GM12878 (cell line): ENCODE results near the gene PPM1N. TPM values are rescaled to one million over a fixed set of nuclear protein-coding genes. Genes with fewer than 3 reads are reported as not detected.
A peak's percentile ranks its signal among the peaks of the same experiment; 100 is the strongest.

Source experiments
- ATAC-seq: fragments of 200-7000 bp; cut with Tn5 transposase; 3 replicates; pipeline ENCODE4 v1.9.1; 2020; ENCODE audit warnings: mild to moderate bottlenecking, moderate library complexity
- BruUV-seq: library from RNA; stranded (reverse); fragments of 400-500 nt; replicated peaks from 2 replicates; lab custom pipeline; 2021; lab: Mats Ljungman, UMichigan
- CTCF ChIA-PET: fragments of 300-600 bp; sonication (Branson Sonifier 250); formaldehyde crosslinking; extraction: SDS; loops from one replicate; lab custom pipeline; 2021; ENCODE audit warnings: inconsistent platforms; lab: Yijun Ruan, JAX
- POLR2A ChIA-PET: fragments of 350-600 bp; formaldehyde crosslinking; extraction: SDS; loops from one replicate; lab custom pipeline; 2021; ENCODE audit warnings: inconsistent platforms; lab: Charles Lee
- RAD21 ChIA-PET: fragments of 300-600 bp; sonication (Branson Sonifier 250); formaldehyde crosslinking; loops from one replicate; lab custom pipeline; 2023; ENCODE audit warnings: antibody characterized with exemption; ENCODE audit not compliant: unreplicated experiment; lab: Charles Lee
- SMC1A ChIA-PET: fragments of 300-600 bp; sonication (Branson Sonifier 250); formaldehyde crosslinking; loops from one replicate; lab custom pipeline; 2023; ENCODE audit not compliant: unreplicated experiment, uncharacterized antibody; lab: Charles Lee
- DNase-seq: peaks from one replicate; pipeline ENCODE4 v3.0.0-alpha.2; 2011; ENCODE audit warnings: low read depth, low spot score
- FAIRE-seq: peaks from 3 replicates; lab custom pipeline; 2011; peaks lifted over from hg19 to GRCh38; lab: Jason Lieb, UNC
- H2AFZ ChIP-seq: 2 replicates; pipeline ENCODE4 v1.6.0; 2011; ENCODE audit warnings: low read depth, low read length, control low read depth; ENCODE audit not compliant: control insufficient read depth
- H3K27ac ChIP-seq: 2 replicates; pipeline ENCODE4 v1.5.1; 2011; ENCODE audit warnings: control low read depth; ENCODE audit not compliant: control insufficient read depth, insufficient read depth
- H3K27me3 ChIP-seq, 2 experiments: replicated peaks in 1 of 2; 2 replicates each; pipeline versions ENCODE4 v1.6.0 to v1.6.1; 2011; ENCODE audit warnings: low read length in 1 of 2; ENCODE audit not compliant: control insufficient read depth in 2 of 2, insufficient read depth in 2 of 2
- H3K36me3 ChIP-seq, 2 experiments: 2 replicates each; pipeline ENCODE4 v1.5.1; 2011; ENCODE audit warnings: low read length in 1 of 2; ENCODE audit not compliant: control insufficient read depth in 2 of 2, insufficient read depth in 2 of 2
- H3K4me1 ChIP-seq: 2 replicates; pipeline ENCODE4 v1.6.1; 2011; ENCODE audit warnings: mild to moderate bottlenecking, low read length, moderate library complexity, mixed read lengths; ENCODE audit not compliant: control insufficient read depth, insufficient read depth
- H3K4me2 ChIP-seq: 2 replicates; pipeline ENCODE4 v1.6.0; 2011; ENCODE audit warnings: control low read depth; ENCODE audit not compliant: control insufficient read depth, insufficient read depth
- H3K4me3 ChIP-seq: fragments of 200-600 bp; sonication (generic); 2 replicates; pipeline ENCODE4 v1.5.1; 2016
- H3K79me2 ChIP-seq: 2 replicates; pipeline ENCODE4 v1.6.0; 2011; ENCODE audit warnings: low read length; ENCODE audit not compliant: control insufficient read depth, insufficient read depth
- H3K9ac ChIP-seq: 2 replicates; pipeline ENCODE4 v1.8.0; 2011; ENCODE audit warnings: low read length, control low read depth, mixed read lengths; ENCODE audit not compliant: control insufficient read depth, insufficient read depth
- H3K9me3 ChIP-seq: replicated peaks from 3 replicates; pipeline ENCODE4 v1.5.1; 2011; ENCODE audit warnings: mild to moderate bottlenecking, low read length; ENCODE audit not compliant: control insufficient read depth, insufficient read depth
- H4K20me1 ChIP-seq: 2 replicates; pipeline ENCODE4 v1.6.0; 2011; ENCODE audit not compliant: control insufficient read depth, insufficient read depth
- CBX3 ChIP-seq: fragments of 200-600 bp; sonication (generic); IDR thresholded peaks from 2 replicates; pipeline ENCODE4 v1.6.1; 2016; ENCODE audit warnings: low read depth, borderline replicate concordance
- CHD4 ChIP-seq: fragments of 200-600 bp; sonication (generic); IDR thresholded peaks from 2 replicates; pipeline ENCODE4 v1.6.1; 2016; ENCODE audit warnings: mild to moderate bottlenecking
- NR2C1 ChIP-seq: fragments of 450-650 bp; IDR thresholded peaks from 2 replicates; pipeline ENCODE4 v1.6.1; 2017; ENCODE audit warnings: antibody characterized with exemption, mild to moderate bottlenecking, moderate library complexity
- PAX8 ChIP-seq: fragments of 450-650 bp; IDR thresholded peaks from 2 replicates; pipeline ENCODE4 v1.6.1; 2017; ENCODE audit warnings: mild to moderate bottlenecking, moderate library complexity
- SMAD1 ChIP-seq: fragments of 450-650 bp; IDR thresholded peaks from 2 replicates; pipeline ENCODE4 v1.6.1; 2018; ENCODE audit warnings: mild to moderate bottlenecking, low read depth; ENCODE audit not compliant: partially characterized antibody
- ZNF207 ChIP-seq: fragments of 450-650 bp; IDR thresholded peaks from 2 replicates; pipeline ENCODE4 v1.6.1; 2014; ENCODE audit warnings: antibody characterized with exemption, mild to moderate bottlenecking, borderline replicate concordance
- WGBS: methylation state at CpG from one replicate; pipeline ENCODE4 v1.1.6; 2016; ENCODE audit warnings: low lambda C conversion rate; ENCODE audit not compliant: insufficient replicate concordance, insufficient coverage; ENCODE audit errors: missing lambda C conversion rate; 5-methylcytosine and 5-hydroxymethylcytosine counted together
- in situ Hi-C: fragments of 300-500 bp; cut with MboI; formaldehyde crosslinking; loops from 9 replicates; pipeline ENCODE4 v1.14.3; 2018; ENCODE audit warnings: mixed read lengths
- intact Hi-C: fragments of 100-400 bp; cut with micrococcal nuclease; formaldehyde crosslinking; loops from one replicate; pipeline ENCODE4 v1.14.2; 2022; ENCODE audit not compliant: unreplicated experiment
- polyA plus RNA-seq, 11 experiments: library from polyadenylated mRNA; depleted of rRNA in 4 of 11; unstranded in 6 of 11; stranded (reverse) in 5 of 11; fragments of >200 nt; fragmentation: Nextera tagmentation in 4 of 11; fragmentation: Illumina TruSeq in 1 of 11; extraction: Ambion mirVana in 4 of 11; extraction: Trizol in 1 of 11; gene quantifications; 1 replicate in 1 of 11; 2 replicates in 10 of 11; pipeline versions ENCODE4 v1.2.1 to v1.2.3, GENCODE V29; 2011 to 2016; ENCODE audit warnings: inconsistent platforms in 2 of 11, missing spikeins in 2 of 11, low read depth in 1 of 11
- total RNA-seq, 4 experiments: library from RNA; depleted of rRNA in 3 of 4; stranded (reverse); fragments of >200 nt in 3 of 4; fragmentation: Illumina TruSeq in 1 of 4; extraction: Trizol in 1 of 4; gene quantifications; 2 replicates each; pipeline versions ENCODE4 v1.2.1 to v1.2.3, GENCODE V29; 2013 to 2021
- TF ChIP-seq, protein P1 (sequence below): fragments of 150-350 bp; IDR thresholded peaks from 2 replicates; pipeline ENCODE4 v1.6.1; 2016; ENCODE audit warnings: low read depth, low read length
- TF ChIP-seq, protein P2 (sequence below): fragments of 450-650 bp; conservative IDR thresholded peaks from 2 replicates; pipeline ENCODE4 v1.6.1; 2017; ENCODE audit warnings: mild to moderate bottlenecking, moderate library complexity
- TF ChIP-seq, protein P3 (sequence below): fragments of 450-650 bp; IDR thresholded peaks from 2 replicates; pipeline ENCODE4 v1.6.1; 2017; ENCODE audit warnings: mild to moderate bottlenecking, moderate library complexity
- TF ChIP-seq, protein P4 (sequence below): IDR thresholded peaks from 2 replicates; pipeline ENCODE4 v1.6.1; 2012; ENCODE audit warnings: low read length, inconsistent platforms

The PPM1N gene
- total and polyA plus RNA-seq, 10 of the 15 experiments (the other 5 are each of a cell fraction or from before 2014, with no cell fraction given) = 1.6 to 5.4 (median 3.7) TPM

DNA sequence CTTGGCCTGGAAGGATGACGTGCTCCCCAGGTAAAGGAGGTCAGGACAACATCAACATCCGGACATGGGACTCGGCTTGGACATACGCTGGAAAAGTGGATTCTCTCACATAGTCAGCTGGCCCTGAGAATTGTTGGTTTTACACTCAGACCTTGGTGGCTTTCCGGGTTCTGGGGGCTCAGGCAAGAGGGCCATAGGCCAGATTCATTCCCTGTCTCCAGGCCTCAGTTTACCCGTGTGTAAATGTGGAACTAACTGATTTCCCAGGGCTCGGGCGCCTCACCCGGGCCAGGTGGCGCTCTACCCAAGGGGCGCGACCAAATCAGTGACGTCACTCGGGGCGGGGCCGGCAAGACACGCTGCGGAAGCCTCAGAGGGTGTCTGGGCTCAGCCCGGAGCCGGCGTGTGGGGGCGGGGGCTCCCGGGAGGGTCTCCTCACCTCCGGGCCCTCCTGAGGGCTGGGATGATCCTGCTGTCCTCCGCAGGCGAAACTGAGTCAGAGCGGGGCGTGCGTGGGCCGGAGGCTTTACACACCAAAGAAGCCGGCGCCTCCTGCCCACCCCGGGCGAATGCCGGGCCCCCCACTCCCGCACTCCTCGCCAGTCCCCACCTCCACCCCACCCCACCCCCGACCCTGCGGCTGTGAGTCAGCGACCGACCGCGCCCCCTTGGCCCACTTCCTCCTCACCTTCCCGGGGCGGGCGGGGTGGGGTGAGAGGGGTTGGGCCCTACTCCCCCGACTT lies 8.2 kb downstream of the PPM1N start:
- ChIA-PET POLR2A (interaction anchor here (0.6 to 1.5 kb wide), 5 partner anchors 9 to 161 kb away, joined by 3 to 7 read pairs (median 4); partner anchors contain the start of gene RTN2), RAD21 (interaction anchor here (0.8 to 2.1 kb wide), 5 partner anchors 9 to 134 kb away, joined by 3 to 8 read pairs (median 3); no protein-coding TSS in a partner anchor), CTCF (interaction anchor here (0.7 to 3.9 kb wide), 9 partner anchors 11 to 186 kb away, joined by 3 to 28 read pairs (median 6); partner anchors contain the start of genes ERCC1, FOSB, QPCTL and SNRPD2), SMC1A (interaction anchor here (1.1 to 1.5 kb wide), 3 partner anchors 14 to 28 kb away, joined by 3 to 4 read pairs (median 3); no protein-coding TSS in a partner anchor)
- Histone ChIP-seq H3K4me1 (peaks cover 21% of the 10 kb centered on the region), H3K36me3 (no peaks in the 10 kb centered on the region), H4K20me1 (no peaks in the 10 kb centered on the region), H3K4me3 (peak overlapping the region; percentile 99), H3K27ac (peak overlapping the region; percentile 98), H3K9ac (peak overlapping the region; percentile 98), H3K27me3 (no peaks in the 10 kb centered on the region), H3K79me2 (peaks cover 49% of the 10 kb centered on the region), H2AFZ (peak overlapping the region; percentile 86), H3K9me3 (no peaks in the 10 kb centered on the region; the same call in 2 of the 3 replicates), H3K4me2 (peak overlapping the region; percentile 90)
- intact Hi-C loops = loop anchor here (5.0 kb wide), 1 partner anchor 136 kb away; no protein-coding TSS in a partner anchor
- no TSS peak for BruUV-seq
- peak; percentile 74 for ATAC-seq
- FAIRE-seq = peak; percentile 73
- in situ Hi-C loops = no loop called here
- 2% methylated on average over 25 of the region's 47 CpGs for WGBS
- peak; percentile 64 for DNase-seq
- TF ChIP-seq, protein P1, sequence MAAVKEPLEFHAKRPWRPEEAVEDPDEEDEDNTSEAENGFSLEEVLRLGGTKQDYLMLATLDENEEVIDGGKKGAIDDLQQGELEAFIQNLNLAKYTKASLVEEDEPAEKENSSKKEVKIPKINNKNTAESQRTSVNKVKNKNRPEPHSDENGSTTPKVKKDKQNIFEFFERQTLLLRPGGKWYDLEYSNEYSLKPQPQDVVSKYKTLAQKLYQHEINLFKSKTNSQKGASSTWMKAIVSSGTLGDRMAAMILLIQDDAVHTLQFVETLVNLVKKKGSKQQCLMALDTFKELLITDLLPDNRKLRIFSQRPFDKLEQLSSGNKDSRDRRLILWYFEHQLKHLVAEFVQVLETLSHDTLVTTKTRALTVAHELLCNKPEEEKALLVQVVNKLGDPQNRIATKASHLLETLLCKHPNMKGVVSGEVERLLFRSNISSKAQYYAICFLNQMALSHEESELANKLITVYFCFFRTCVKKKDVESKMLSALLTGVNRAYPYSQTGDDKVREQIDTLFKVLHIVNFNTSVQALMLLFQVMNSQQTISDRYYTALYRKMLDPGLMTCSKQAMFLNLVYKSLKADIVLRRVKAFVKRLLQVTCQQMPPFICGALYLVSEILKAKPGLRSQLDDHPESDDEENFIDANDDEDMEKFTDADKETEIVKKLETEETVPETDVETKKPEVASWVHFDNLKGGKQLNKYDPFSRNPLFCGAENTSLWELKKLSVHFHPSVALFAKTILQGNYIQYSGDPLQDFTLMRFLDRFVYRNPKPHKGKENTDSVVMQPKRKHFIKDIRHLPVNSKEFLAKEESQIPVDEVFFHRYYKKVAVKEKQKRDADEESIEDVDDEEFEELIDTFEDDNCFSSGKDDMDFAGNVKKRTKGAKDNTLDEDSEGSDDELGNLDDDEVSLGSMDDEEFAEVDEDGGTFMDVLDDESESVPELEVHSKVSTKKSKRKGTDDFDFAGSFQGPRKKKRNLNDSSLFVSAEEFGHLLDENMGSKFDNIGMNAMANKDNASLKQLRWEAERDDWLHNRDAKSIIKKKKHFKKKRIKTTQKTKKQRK = no peak
- no peak for TF ChIP-seq CHD4
- 0 out of 2 replicates have a peak, but pooled peaks have one; percentile 60 for TF ChIP-seq ZNF207
- no peak for TF ChIP-seq NR2C1
- TF ChIP-seq SMAD1 = no peak
- TF ChIP-seq CBX3 = no peak
- TF ChIP-seq, protein P2, sequence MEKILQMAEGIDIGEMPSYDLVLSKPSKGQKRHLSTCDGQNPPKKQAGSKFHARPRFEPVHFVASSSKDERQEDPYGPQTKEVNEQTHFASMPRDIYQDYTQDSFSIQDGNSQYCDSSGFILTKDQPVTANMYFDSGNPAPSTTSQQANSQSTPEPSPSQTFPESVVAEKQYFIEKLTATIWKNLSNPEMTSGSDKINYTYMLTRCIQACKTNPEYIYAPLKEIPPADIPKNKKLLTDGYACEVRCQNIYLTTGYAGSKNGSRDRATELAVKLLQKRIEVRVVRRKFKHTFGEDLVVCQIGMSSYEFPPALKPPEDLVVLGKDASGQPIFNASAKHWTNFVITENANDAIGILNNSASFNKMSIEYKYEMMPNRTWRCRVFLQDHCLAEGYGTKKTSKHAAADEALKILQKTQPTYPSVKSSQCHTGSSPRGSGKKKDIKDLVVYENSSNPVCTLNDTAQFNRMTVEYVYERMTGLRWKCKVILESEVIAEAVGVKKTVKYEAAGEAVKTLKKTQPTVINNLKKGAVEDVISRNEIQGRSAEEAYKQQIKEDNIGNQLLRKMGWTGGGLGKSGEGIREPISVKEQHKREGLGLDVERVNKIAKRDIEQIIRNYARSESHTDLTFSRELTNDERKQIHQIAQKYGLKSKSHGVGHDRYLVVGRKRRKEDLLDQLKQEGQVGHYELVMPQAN = peak; percentile 71; the same call in 1 of the 2 replicates
- TF ChIP-seq, protein P3, sequence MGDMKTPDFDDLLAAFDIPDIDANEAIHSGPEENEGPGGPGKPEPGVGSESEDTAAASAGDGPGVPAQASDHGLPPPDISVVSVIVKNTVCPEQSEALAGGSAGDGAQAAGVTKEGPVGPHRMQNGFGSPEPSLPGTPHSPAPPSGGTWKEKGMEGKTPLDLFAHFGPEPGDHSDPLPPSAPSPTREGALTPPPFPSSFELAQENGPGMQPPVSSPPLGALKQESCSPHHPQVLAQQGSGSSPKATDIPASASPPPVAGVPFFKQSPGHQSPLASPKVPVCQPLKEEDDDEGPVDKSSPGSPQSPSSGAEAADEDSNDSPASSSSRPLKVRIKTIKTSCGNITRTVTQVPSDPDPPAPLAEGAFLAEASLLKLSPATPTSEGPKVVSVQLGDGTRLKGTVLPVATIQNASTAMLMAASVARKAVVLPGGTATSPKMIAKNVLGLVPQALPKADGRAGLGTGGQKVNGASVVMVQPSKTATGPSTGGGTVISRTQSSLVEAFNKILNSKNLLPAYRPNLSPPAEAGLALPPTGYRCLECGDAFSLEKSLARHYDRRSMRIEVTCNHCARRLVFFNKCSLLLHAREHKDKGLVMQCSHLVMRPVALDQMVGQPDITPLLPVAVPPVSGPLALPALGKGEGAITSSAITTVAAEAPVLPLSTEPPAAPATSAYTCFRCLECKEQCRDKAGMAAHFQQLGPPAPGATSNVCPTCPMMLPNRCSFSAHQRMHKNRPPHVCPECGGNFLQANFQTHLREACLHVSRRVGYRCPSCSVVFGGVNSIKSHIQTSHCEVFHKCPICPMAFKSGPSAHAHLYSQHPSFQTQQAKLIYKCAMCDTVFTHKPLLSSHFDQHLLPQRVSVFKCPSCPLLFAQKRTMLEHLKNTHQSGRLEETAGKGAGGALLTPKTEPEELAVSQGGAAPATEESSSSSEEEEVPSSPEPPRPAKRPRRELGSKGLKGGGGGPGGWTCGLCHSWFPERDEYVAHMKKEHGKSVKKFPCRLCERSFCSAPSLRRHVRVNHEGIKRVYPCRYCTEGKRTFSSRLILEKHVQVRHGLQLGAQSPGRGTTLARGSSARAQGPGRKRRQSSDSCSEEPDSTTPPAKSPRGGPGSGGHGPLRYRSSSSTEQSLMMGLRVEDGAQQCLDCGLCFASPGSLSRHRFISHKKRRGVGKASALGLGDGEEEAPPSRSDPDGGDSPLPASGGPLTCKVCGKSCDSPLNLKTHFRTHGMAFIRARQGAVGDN = no peak
- TF ChIP-seq, protein P4, sequence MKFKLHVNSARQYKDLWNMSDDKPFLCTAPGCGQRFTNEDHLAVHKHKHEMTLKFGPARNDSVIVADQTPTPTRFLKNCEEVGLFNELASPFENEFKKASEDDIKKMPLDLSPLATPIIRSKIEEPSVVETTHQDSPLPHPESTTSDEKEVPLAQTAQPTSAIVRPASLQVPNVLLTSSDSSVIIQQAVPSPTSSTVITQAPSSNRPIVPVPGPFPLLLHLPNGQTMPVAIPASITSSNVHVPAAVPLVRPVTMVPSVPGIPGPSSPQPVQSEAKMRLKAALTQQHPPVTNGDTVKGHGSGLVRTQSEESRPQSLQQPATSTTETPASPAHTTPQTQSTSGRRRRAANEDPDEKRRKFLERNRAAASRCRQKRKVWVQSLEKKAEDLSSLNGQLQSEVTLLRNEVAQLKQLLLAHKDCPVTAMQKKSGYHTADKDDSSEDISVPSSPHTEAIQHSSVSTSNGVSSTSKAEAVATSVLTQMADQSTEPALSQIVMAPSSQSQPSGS = no peak; the same call in 1 of the 2 replicates
- TF ChIP-seq PAX8 = no peak
